Gastroesophageal sphincter (tissue), 3 donors: ENCODE data around the gene CYLC2.

Experiments used
- CTCF ChIP-seq, 4 experiments: fragments of 200-600 bp in 2 of 4; fragments of 450-650 bp in 2 of 4; sonication (generic) in 1 of 4; IDR thresholded peaks; one replicate each; pipeline ENCODE4 v1.5.1; 2017 to 2019; ENCODE audit warnings: antibody characterized with exemption in 4 of 4, mild to moderate bottlenecking in 2 of 4, moderate library complexity in 2 of 4
- POLR2A ChIP-seq, 2 donors: fragments of 450-650 bp; IDR thresholded peaks; one replicate each; pipeline ENCODE4 v1.6.1; 2017; ENCODE audit warnings: antibody characterized with exemption in 2 of 2, mild to moderate bottlenecking in 2 of 2, moderate library complexity in 1 of 2
- POLR2AphosphoS5 ChIP-seq: sonication (generic); formaldehyde crosslinking; IDR thresholded peaks from one replicate; pipeline ENCODE4 v1.6.1; 2017; ENCODE audit warnings: antibody characterized with exemption

GRCh38 chr9:102974530-102974929 lies 20.6 kb upstream of the CYLC2 start:
- TF ChIP-seq CTCF (IDR thresholded peaks at IDR 0.05) (no peak), POLR2A (IDR thresholded peaks at IDR 0.05) (no peak), POLR2AphosphoS5 (no peak)
